Dermis blood vessel endothelial cell (primary cell): Measurements from ENCODE around the gene PPARD. TPM values are rescaled to one million over a fixed set of nuclear protein-coding genes. Genes with fewer than 3 reads are reported as not detected.
A peak's percentile ranks its signal among the peaks of the same experiment; 100 is the strongest.

Experiments
- DNase-seq: peaks from one replicate; pipeline ENCODE4 v3.0.0; 2010
- total RNA-seq: library from RNA; depleted of rRNA; stranded (reverse); fragments of >200 nt; gene quantifications from 2 replicates; pipeline ENCODE4 v1.2.3, GENCODE V29; 2014

Gene PPARD
- total RNA-seq, 1 donor from 2014 or later, result 9.7 TPM

- no peak for DNase-seq
Measured at GRCh38 chr6:35358086-35358485, 15.7 kb downstream of the PPARD start.

- no peak for DNase-seq
Measured at GRCh38 chr6:35359346-35359743, 17.0 kb downstream of the PPARD start.

GRCh38 chr6:35359744-35360348, 17.5 kb downstream of the PPARD start:
- no peak for DNase-seq

- no peak for DNase-seq
Measured at GRCh38 chr6:35360349-35361138, 18.2 kb downstream of the PPARD start.

- DNase-seq, result no peak
Measured at GRCh38 chr6:35362200-35362599, 19.8 kb downstream of the PPARD start.

- DNase-seq, result no peak
Measured at GRCh38 chr6:35363293-35363750, 21.0 kb downstream of the PPARD start.

GRCh38 chr6:35365594-35366203, 23.3 kb downstream of the PPARD start:
- no peak for DNase-seq

GRCh38 chr6:35366204-35366596, 23.8 kb downstream of the PPARD start:
- DNase-seq, result no peak

GRCh38 chr6:35367646-35368037, 25.3 kb downstream of the PPARD start:
- no peak for DNase-seq

- DNase-seq, result peak; percentile 41
Measured at GRCh38 chr6:35368038-35368887, 25.9 kb downstream of the PPARD start.

GRCh38 chr6:35370124-35370741, 27.9 kb downstream of the PPARD start:
- DNase-seq, result peak; percentile 82

GRCh38 chr6:35370785-35371493, 28.6 kb downstream of the PPARD start:
- peak; percentile 13 for DNase-seq

- DNase-seq, result no peak
Measured at GRCh38 chr6:35371494-35372262, 29.3 kb downstream of the PPARD start.

- no peak for DNase-seq
Measured at GRCh38 chr6:35372633-35373032, 30.3 kb downstream of the PPARD start.

GRCh38 chr6:35376281-35376680, 33.9 kb downstream of the PPARD start:
- DNase-seq, result no peak

- no peak for DNase-seq
Measured at GRCh38 chr6:35377002-35377401, 34.6 kb downstream of the PPARD start.

GRCh38 chr6:35378261-35378660, 35.9 kb downstream of the PPARD start:
- no peak for DNase-seq

GRCh38 chr6:35381132-35381531, 38.8 kb downstream of the PPARD start:
- DNase-seq, result no peak

GRCh38 chr6:35382015-35382414, 39.7 kb downstream of the PPARD start:
- DNase-seq, result no peak

- no peak for DNase-seq
Measured at GRCh38 chr6:35385457-35386202, 43.3 kb downstream of the PPARD start.
